K562 (cell line): ENCODE data around the gene ANO6. TPM values are rescaled to one million over a fixed set of nuclear protein-coding genes. Genes with fewer than 3 reads are reported as not detected.

Experiments used
- BACH1 ChIP-seq: fragments of 200-800 bp; sonication (Bioruptor generic); IDR thresholded peaks from 2 replicates; pipeline ENCODE4 v1.6.1; 2016; ENCODE audit warnings: missing genetic modification characterization, missing compliant biosample characterization
- CHCHD3 ChIP-seq: fragments of 250-450 bp; sonication (Bioruptor Pico); IDR thresholded peaks from 2 replicates; pipeline ENCODE4 v2.1.2; 2022; ENCODE audit warnings: mild to moderate bottlenecking
- COPS2 ChIP-seq: fragments of 450-650 bp; conservative IDR thresholded peaks from 2 replicates; pipeline ENCODE4 v1.6.1; 2016; ENCODE audit warnings: mild to moderate bottlenecking, moderate library complexity
- EHMT2 ChIP-seq: fragments of 450-650 bp; IDR thresholded peaks from 2 replicates; pipeline ENCODE4 v1.6.1; 2018; ENCODE audit warnings: antibody characterized with exemption
- FOXM1 ChIP-seq, 2 experiments: fragments of 450-650 bp in 1 of 2; sonication (generic) in 1 of 2; formaldehyde crosslinking in 1 of 2; IDR thresholded peaks; 2 replicates each; pipeline versions ENCODE4 v1.6.1 to v1.9.0; 2017 to 2022; ENCODE audit warnings: low read depth in 2 of 2, mild to moderate bottlenecking in 2 of 2, missing genetic modification reagents in 1 of 2, moderate library complexity in 1 of 2
- HMGXB4 ChIP-seq: sonication (generic); formaldehyde crosslinking; IDR thresholded peaks from 2 replicates; pipeline ENCODE4 v1.8.1; 2023; ENCODE audit warnings: mild to moderate bottlenecking, missing genetic modification reagents
- MAZ ChIP-seq, 2 experiments: fragments of 450-650 bp in 1 of 2; sonication (generic) in 1 of 2; formaldehyde crosslinking; IDR thresholded peaks in 1 of 2; conservative IDR thresholded peaks in 1 of 2; 2 replicates each; pipeline versions ENCODE4 v1.4.0 to v1.5.0; 2020; ENCODE audit warnings: mild to moderate bottlenecking in 1 of 2, missing genetic modification reagents in 1 of 2
- MEF2D ChIP-seq: conservative IDR thresholded peaks from 2 replicates; pipeline ENCODE4 v1.6.1; 2016; ENCODE audit warnings: low read depth, missing genetic modification characterization, missing compliant biosample characterization
- NFE2L1 ChIP-seq: fragments of 450-650 bp; IDR thresholded peaks from 2 replicates; pipeline ENCODE4 v1.6.1; 2016; ENCODE audit warnings: missing genetic modification characterization, low read depth, mild to moderate bottlenecking, missing compliant biosample characterization, moderate library complexity, borderline replicate concordance
- POLR2B ChIP-seq: fragments of 450-650 bp; IDR thresholded peaks from 2 replicates; pipeline ENCODE4 v1.6.1; 2018; ENCODE audit warnings: low read depth; ENCODE audit not compliant: partially characterized antibody
- SNIP1 ChIP-seq: fragments of 450-650 bp; IDR thresholded peaks from 2 replicates; pipeline ENCODE4 v1.7.1; 2017; ENCODE audit warnings: low read depth, mild to moderate bottlenecking
- TCFL5 ChIP-seq: fragments of 250-450 bp; sonication (Bioruptor Pico); conservative IDR thresholded peaks from 2 replicates; pipeline ENCODE4 v1.6.1; 2021; ENCODE audit warnings: mild to moderate bottlenecking, moderate library complexity, matching md5 sums
- TFAP4 ChIP-seq: sonication (generic); formaldehyde crosslinking; IDR thresholded peaks from 2 replicates; pipeline ENCODE4 v1.8.0; 2022; ENCODE audit warnings: missing genetic modification reagents, mild to moderate bottlenecking, moderate library complexity, borderline replicate concordance
- TRIM25 ChIP-seq: fragments of 450-650 bp; IDR thresholded peaks from 2 replicates; pipeline ENCODE4 v1.7.0; 2016; ENCODE audit warnings: borderline replicate concordance
- VEZF1 ChIP-seq: fragments of 200-800 bp; sonication (Bioruptor generic); IDR thresholded peaks from 2 replicates; pipeline ENCODE4 v1.6.1; 2017; ENCODE audit warnings: missing genetic modification characterization, missing compliant biosample characterization
- XRCC3 ChIP-seq: fragments of 450-650 bp; IDR thresholded peaks from 2 replicates; pipeline ENCODE4 v1.6.1; 2017; ENCODE audit warnings: mild to moderate bottlenecking, moderate library complexity
- XRCC4 ChIP-seq: IDR thresholded peaks from one replicate; pipeline ENCODE4 v1.6.1; 2011; ENCODE audit not compliant: insufficient read depth, insufficient read length; ENCODE audit errors: extremely low read depth
- ZNF224 ChIP-seq: sonication (generic); formaldehyde crosslinking; IDR thresholded peaks from 2 replicates; pipeline ENCODE4 v1.8.0; 2022; ENCODE audit warnings: mild to moderate bottlenecking, missing genetic modification reagents
- ZNF431 ChIP-seq: sonication (generic); formaldehyde crosslinking; IDR thresholded peaks from 2 replicates; pipeline ENCODE4 v1.8.0; 2022; ENCODE audit warnings: mild to moderate bottlenecking, missing genetic modification reagents
- polyA plus RNA-seq, 8 experiments: library from polyadenylated mRNA; depleted of rRNA in 4 of 8; stranded (reverse) in 5 of 8; unstranded in 3 of 8; fragments of >200 nt; fragmentation: Nextera tagmentation in 2 of 8; fragmentation: Illumina TruSeq in 1 of 8; extraction: Ambion mirVana in 2 of 8; extraction: Trizol in 1 of 8; gene quantifications; 2 replicates each; pipeline versions ENCODE4 v1.2.1 to v1.2.3, GENCODE V29; 2011 to 2014; ENCODE audit warnings: inconsistent platforms in 1 of 8, missing spikeins in 1 of 8
- total RNA-seq, 7 experiments: library from RNA; depleted of rRNA in 6 of 7; stranded (reverse); fragments of >200 nt in 6 of 7; fragmentation: Illumina TruSeq in 2 of 7; extraction: Trizol in 2 of 7; gene quantifications; 2 replicates each; pipeline versions ENCODE4 v1.2.1 to v1.2.3, GENCODE V29; 2011 to 2021; ENCODE audit warnings: low replicate concordance in 1 of 7
- TF ChIP-seq, protein P1 (sequence below): fragments of 450-650 bp; formaldehyde crosslinking; conservative IDR thresholded peaks from 2 replicates; pipeline ENCODE4 v1.4.0; 2022; ENCODE audit warnings: mild to moderate bottlenecking, missing genetic modification characterization

The ANO6 gene
- total and polyA plus RNA-seq, 9 of the 15 experiments (the other 6 are each of a cell fraction or from before 2014, with no cell fraction given): 3.5 to 24.7 (median 20.3) TPM

DNA sequence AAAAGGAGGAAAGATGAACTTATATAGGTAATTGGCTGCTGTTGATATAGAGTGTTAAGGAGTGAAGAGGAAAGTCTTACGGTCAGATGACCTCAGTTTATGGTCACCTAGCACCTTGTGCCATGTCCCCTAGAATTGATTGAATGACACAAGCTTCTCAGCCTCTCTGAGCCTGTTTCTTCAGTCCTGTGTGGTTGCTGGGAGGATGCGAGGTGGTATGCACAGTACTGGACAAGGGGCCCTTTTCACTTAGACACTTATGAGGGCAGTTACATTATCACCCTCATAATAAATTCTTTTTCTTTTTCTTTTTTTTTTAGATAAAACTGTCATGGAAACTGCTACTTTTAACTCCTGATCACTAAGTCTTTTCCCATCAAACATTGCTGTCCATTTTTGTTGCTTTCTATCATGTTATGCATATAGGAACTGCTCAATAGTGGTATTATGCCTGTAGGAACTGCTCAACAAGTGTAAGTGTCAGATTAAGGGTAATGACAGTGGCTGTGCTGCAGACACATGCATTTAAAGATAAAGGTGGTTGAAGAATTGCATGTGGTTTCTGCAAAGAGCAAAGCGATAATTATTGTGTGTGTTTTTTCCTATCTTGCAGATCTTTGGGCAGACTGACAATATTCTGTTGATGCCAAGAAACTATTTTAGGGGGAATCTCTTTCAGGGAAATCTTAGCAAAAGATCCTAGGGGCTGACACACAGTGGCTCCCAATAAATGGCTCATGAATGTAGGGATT, 11.6 kb downstream of the ANO6 start (continued):
- TF ChIP-seq POLR2B (no peak), FOXM1 (IDR thresholded peaks at IDR 0.05; ENCODE audit: low read depth) (peak; percentile 51; the same call in 1 of the 2 replicates), FOXM1 (CRISPR knock-in tag; IDR thresholded peaks at IDR 0.05; ENCODE audit: low read depth) (no peak), MEF2D (tag) (no peak), XRCC3 (no peak), BACH1 (no peak), EHMT2 (no peak), NFE2L1 (tag) (no peak), COPS2 (no peak), TFAP4 (no peak), MAZ (CRISPR knock-in tag; conservative IDR thresholded peaks at IDR 0.05 in 1 of 2, IDR thresholded peaks at IDR 0.05 in 1 of 2) (no peak), VEZF1 (CRISPR knock-in tag) (peak; percentile 20; the same call in 1 of the 2 replicates), HMGXB4 (no peak), CHCHD3 (no peak), XRCC4 (no peak), ZNF224 (CRISPR knock-in tag) (no peak), TRIM25 (no peak), TCFL5 (CRISPR knock-in tag) (no peak), SNIP1 (no peak), ZNF431 (CRISPR knock-in tag) (no peak)
- TF ChIP-seq, protein P1, sequence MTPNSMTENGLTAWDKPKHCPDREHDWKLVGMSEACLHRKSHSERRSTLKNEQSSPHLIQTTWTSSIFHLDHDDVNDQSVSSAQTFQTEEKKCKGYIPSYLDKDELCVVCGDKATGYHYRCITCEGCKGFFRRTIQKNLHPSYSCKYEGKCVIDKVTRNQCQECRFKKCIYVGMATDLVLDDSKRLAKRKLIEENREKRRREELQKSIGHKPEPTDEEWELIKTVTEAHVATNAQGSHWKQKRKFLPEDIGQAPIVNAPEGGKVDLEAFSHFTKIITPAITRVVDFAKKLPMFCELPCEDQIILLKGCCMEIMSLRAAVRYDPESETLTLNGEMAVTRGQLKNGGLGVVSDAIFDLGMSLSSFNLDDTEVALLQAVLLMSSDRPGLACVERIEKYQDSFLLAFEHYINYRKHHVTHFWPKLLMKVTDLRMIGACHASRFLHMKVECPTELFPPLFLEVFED (CRISPR knock-in tag): no peak
